Thyroid gland (tissue), 4 donors: ENCODE measurements around the gene DDX55. TPM values are rescaled to one million over a fixed set of nuclear protein-coding genes. Genes with fewer than 3 reads are reported as not detected.
A peak's percentile ranks its signal among the peaks of the same experiment; 100 is the strongest.
"Not testable (repeated sequence)": the region's sequence is repeated elsewhere in the genome, so short reads cannot be mapped to it uniquely, and the experiment has no call there.

ENCODE experiments used
- DNase-seq, 2 donors: peaks; one replicate each; pipeline ENCODE4 v3.0.0-alpha.2; 2019
- H3K27ac ChIP-seq, 3 donors: fragments of 200-600 bp; sonication (generic); 1 replicate in 2 of 3; 2 replicates in 1 of 3; pipeline ENCODE4 v1.5.1; 2016 to 2019; ENCODE audit warnings: mild to moderate bottlenecking in 1 of 3, moderate library complexity in 1 of 3
- H3K27me3 ChIP-seq: fragments of 200-600 bp; sonication (generic); one replicate; pipeline ENCODE4 v1.5.1; 2019
- H3K36me3 ChIP-seq, 2 donors: fragments of 200-600 bp; sonication (generic); one replicate each; pipeline ENCODE4 v1.5.1; 2016 to 2019
- H3K4me1 ChIP-seq, 2 donors: fragments of 200-600 bp; sonication (generic); one replicate each; pipeline ENCODE4 v1.5.1; 2017 to 2019
- H3K4me3 ChIP-seq, 3 donors: fragments of 200-600 bp; sonication (generic); replicated peaks in 1 of 3; 1 replicate in 2 of 3; 2 replicates in 1 of 3; pipeline ENCODE4 v1.5.1; 2016; ENCODE audit warnings: mild to moderate bottlenecking in 1 of 3
- H3K9me3 ChIP-seq: fragments of 200-600 bp; sonication (generic); one replicate; pipeline ENCODE4 v1.5.1; 2017
- CTCF ChIP-seq, 6 experiments: fragments of 200-600 bp in 3 of 6; fragments of 450-650 bp in 3 of 6; sonication (generic) in 3 of 6; IDR thresholded peaks; one replicate each; pipeline ENCODE4 v1.5.1; 2016 to 2019; ENCODE audit warnings: antibody characterized with exemption in 6 of 6, mild to moderate bottlenecking in 2 of 6, inconsistent platforms in 1 of 6, moderate library complexity in 1 of 6
- POLR2A ChIP-seq, 2 donors: fragments of 450-650 bp; IDR thresholded peaks; one replicate each; pipeline ENCODE4 v1.6.1; 2017; ENCODE audit warnings: antibody characterized with exemption in 2 of 2, mild to moderate bottlenecking in 2 of 2, moderate library complexity in 1 of 2
- WGBS, 2 donors: methylation state at CpG; one replicate each; pipeline ENCODE4 v1.1.5; 2017; 5-methylcytosine and 5-hydroxymethylcytosine counted together
- intact Hi-C: fragments of 100-400 bp; cut with DNase I; formaldehyde crosslinking; loops from one replicate; pipeline ENCODE4 v1.15.1; 2023
- total RNA-seq, 4 donors: library from RNA; depleted of rRNA; stranded (reverse); fragments of >200 nt; gene quantifications; one replicate each; pipeline ENCODE4 v1.2.3, GENCODE V29; 2016

DDX55 gene
- total RNA-seq, 4 donors from 2014 or later, result 14.1 to 22.2 (median 17.8) TPM

GRCh38 chr12:123599721-123600120 lies 2.2 kb upstream of the DDX55 start:
- H3K4me3 ChIP-seq, result no peak overlapping the region
- H3K27me3 ChIP-seq, result no peaks in the 10 kb centered on the region
- intact Hi-C loops, result no loop called here
- H3K36me3 ChIP-seq, result peaks cover 28 to 34% of the 10 kb centered on the region in 2 donors
- H3K9me3 ChIP-seq, result no peaks in the 10 kb centered on the region
- DNase-seq, result no peak
- TF ChIP-seq CTCF (IDR thresholded peaks at IDR 0.05) (no peak), POLR2A (IDR thresholded peaks at IDR 0.05) (no peak)
- peaks cover 5 to 15% of the 10 kb centered on the region in 2 donors for H3K4me1 ChIP-seq
- H3K27ac ChIP-seq, result no peak overlapping the region
- WGBS, 2 donors, result 93 to 94% methylated on average over 7 of the region's 7 CpGs

- Histone ChIP-seq H3K27ac (peak overlapping the region in 1 of 3 donors; percentile 68), H3K27me3 (no peaks in the 10 kb centered on the region), H3K9me3 (no peaks in the 10 kb centered on the region), H3K36me3 (peaks cover 13 to 26% of the 10 kb centered on the region in 2 donors), H3K4me3 (peak overlapping the region; percentile 67 to 80 (median 70)), H3K4me1 (peaks cover 5 to 15% of the 10 kb centered on the region in 2 donors)
- TF ChIP-seq CTCF (IDR thresholded peaks at IDR 0.05) (no peak), POLR2A (IDR thresholded peaks at IDR 0.05) (no peak)
- 13% methylated on average over 7 of the region's 7 CpGs for WGBS, 2 donors
- no peak for DNase-seq
- intact Hi-C loops, result no loop called here
Measured at GRCh38 chr12:123602651-123603195, 824 bp downstream of the DDX55 start.

- H3K27me3 ChIP-seq, H3K27ac ChIP-seq, intact Hi-C loops, H3K4me3 ChIP-seq, H3K9me3 ChIP-seq, DNase-seq: not testable (repeated sequence)
- Histone ChIP-seq H3K4me1 (peaks cover 5 to 15% of the 10 kb centered on the region in 2 donors), H3K36me3 (peaks cover 19 to 30% of the 10 kb centered on the region in 2 donors)
- WGBS, 2 donors, result 78 to 91% methylated on average over 11 of the region's 11 CpGs
Measured at GRCh38 chr12:123603495-123603894, 1.6 kb downstream of the DDX55 start.

GRCh38 chr12:123607756-123608155 lies 5.9 kb downstream of the DDX55 start:
- peaks cover 54 to 62% of the 10 kb centered on the region in 2 donors for H3K36me3 ChIP-seq

GRCh38 chr12:123608182-123608581 lies 6.3 kb downstream of the DDX55 start:
- WGBS, 2 donors, result 93 to 97% methylated on average over 8 of the region's 8 CpGs
- Histone ChIP-seq H3K27me3 (no peaks in the 10 kb centered on the region), H3K9me3 (no peaks in the 10 kb centered on the region), H3K4me1 (no peaks in the 10 kb centered on the region), H3K4me3 (no peak overlapping the region), H3K36me3 (peaks cover 58 to 65% of the 10 kb centered on the region in 2 donors), H3K27ac (no peak overlapping the region)
- no peak for TF ChIP-seq CTCF (IDR thresholded peaks at IDR 0.05)
- intact Hi-C loops, result no loop called here
- DNase-seq, result no peak

More at GRCh38 chr12:123607756-123608155, 5.9 kb downstream of the DDX55 start:
- DNase-seq, result no peak
- H3K27ac ChIP-seq, result no peak overlapping the region
- H3K4me1 ChIP-seq, result peaks cover 4% of the 10 kb centered on the region in 2 donors
- 77 to 85% methylated on average over 4 of the region's 4 CpGs for WGBS, 2 donors
- TF ChIP-seq CTCF (IDR thresholded peaks at IDR 0.05) (no peak), POLR2A (IDR thresholded peaks at IDR 0.05) (no peak)
- intact Hi-C loops, result no loop called here
- no peak overlapping the region for H3K4me3 ChIP-seq
- no peaks in the 10 kb centered on the region for H3K27me3 ChIP-seq
- H3K9me3 ChIP-seq, result no peaks in the 10 kb centered on the region
